Cardiac muscle cell (in vitro differentiated cells and primary cell): ENCODE data around the gene SMAD3. TPM values are rescaled to one million over a fixed set of nuclear protein-coding genes. Genes with fewer than 3 reads are reported as not detected.
A peak's percentile ranks its signal among the peaks of the same experiment; 100 is the strongest.

Source experiments
- DNase-seq, 2 donors: peaks; one replicate each; pipeline versions ENCODE4 v3.0.0 to v3.0.0-alpha.2; 2010 to 2017; ENCODE audit warnings: low read depth in 1 of 2, low spot score in 1 of 2
- H3K27ac ChIP-seq: fragments of 200-600 bp; sonication (generic); 2 replicates; pipeline ENCODE4 v1.5.1; 2016
- H3K27me3 ChIP-seq: fragments of 200-600 bp; sonication (generic); 2 replicates; pipeline ENCODE4 v1.6.0; 2016; ENCODE audit warnings: control low read depth
- H3K36me3 ChIP-seq: fragments of 200-600 bp; sonication (generic); 2 replicates; pipeline ENCODE4 v1.5.1; 2016; ENCODE audit warnings: control low read depth
- H3K4me1 ChIP-seq: fragments of 200-600 bp; sonication (generic); 2 replicates; pipeline ENCODE4 v1.8.1; 2017; ENCODE audit warnings: low read depth, mild to moderate bottlenecking, mixed run types
- H3K4me3 ChIP-seq: fragments of 200-600 bp; sonication (generic); 2 replicates; pipeline ENCODE4 v1.5.1; 2016; ENCODE audit warnings: mild to moderate bottlenecking
- H3K9me3 ChIP-seq: fragments of 200-600 bp; sonication (generic); 2 replicates; pipeline ENCODE4 v1.5.1; 2017; ENCODE audit warnings: low read depth, mild to moderate bottlenecking, control low read depth
- polyA plus RNA-seq: library from polyadenylated mRNA; unstranded; fragments of >200 nt; fragmentation: Nextera tagmentation; extraction: Ambion mirVana; gene quantifications from 2 replicates; pipeline ENCODE4 v1.2.1, GENCODE V29; 2016
- total RNA-seq: library from RNA; depleted of rRNA; stranded (reverse); fragments of >200 nt; gene quantifications from 2 replicates; pipeline ENCODE4 v1.2.3, GENCODE V29; 2016
- TF ChIP-seq, protein P1 (sequence below): IDR thresholded peaks from 2 replicates; pipeline ENCODE4 v1.5.1; 2012; ENCODE audit warnings: low read depth, mild to moderate bottlenecking, low read length

SMAD3 gene
- total and polyA plus RNA-seq, 2 experiments from 2014 or later, result 16.3 to 29.2 TPM

DNA sequence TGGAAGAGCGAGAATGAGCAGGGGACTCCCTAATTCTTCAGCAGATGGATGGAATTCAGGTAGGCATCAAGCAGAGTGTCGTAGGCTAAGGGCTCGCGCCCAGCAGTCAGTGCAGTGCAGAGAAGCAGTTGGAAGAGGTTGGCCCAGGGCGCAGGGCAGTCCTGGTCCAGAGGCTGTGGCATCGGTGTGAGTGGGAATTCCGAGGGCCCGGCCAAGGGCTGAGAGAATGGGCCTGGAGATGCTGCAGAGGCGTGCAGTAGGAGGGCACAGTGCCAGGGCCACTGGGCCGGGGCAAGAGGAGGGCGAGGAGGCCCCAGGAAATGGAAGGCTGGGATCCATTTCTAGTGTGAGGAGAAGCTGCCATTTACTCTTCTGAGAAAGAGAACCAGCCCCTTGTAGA is 114.6 kb downstream of the SMAD3 start:
- Histone ChIP-seq H3K27ac (no peak overlapping the region), H3K36me3 (peaks cover 12% of the 10 kb centered on the region), H3K9me3 (no peaks in the 10 kb centered on the region), H3K27me3 (no peaks in the 10 kb centered on the region), H3K4me3 (no peak overlapping the region), H3K4me1 (peaks cover 43% of the 10 kb centered on the region)
- TF ChIP-seq, protein P1, sequence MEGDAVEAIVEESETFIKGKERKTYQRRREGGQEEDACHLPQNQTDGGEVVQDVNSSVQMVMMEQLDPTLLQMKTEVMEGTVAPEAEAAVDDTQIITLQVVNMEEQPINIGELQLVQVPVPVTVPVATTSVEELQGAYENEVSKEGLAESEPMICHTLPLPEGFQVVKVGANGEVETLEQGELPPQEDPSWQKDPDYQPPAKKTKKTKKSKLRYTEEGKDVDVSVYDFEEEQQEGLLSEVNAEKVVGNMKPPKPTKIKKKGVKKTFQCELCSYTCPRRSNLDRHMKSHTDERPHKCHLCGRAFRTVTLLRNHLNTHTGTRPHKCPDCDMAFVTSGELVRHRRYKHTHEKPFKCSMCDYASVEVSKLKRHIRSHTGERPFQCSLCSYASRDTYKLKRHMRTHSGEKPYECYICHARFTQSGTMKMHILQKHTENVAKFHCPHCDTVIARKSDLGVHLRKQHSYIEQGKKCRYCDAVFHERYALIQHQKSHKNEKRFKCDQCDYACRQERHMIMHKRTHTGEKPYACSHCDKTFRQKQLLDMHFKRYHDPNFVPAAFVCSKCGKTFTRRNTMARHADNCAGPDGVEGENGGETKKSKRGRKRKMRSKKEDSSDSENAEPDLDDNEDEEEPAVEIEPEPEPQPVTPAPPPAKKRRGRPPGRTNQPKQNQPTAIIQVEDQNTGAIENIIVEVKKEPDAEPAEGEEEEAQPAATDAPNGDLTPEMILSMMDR, result no peak
- no peak for DNase-seq

DNA sequence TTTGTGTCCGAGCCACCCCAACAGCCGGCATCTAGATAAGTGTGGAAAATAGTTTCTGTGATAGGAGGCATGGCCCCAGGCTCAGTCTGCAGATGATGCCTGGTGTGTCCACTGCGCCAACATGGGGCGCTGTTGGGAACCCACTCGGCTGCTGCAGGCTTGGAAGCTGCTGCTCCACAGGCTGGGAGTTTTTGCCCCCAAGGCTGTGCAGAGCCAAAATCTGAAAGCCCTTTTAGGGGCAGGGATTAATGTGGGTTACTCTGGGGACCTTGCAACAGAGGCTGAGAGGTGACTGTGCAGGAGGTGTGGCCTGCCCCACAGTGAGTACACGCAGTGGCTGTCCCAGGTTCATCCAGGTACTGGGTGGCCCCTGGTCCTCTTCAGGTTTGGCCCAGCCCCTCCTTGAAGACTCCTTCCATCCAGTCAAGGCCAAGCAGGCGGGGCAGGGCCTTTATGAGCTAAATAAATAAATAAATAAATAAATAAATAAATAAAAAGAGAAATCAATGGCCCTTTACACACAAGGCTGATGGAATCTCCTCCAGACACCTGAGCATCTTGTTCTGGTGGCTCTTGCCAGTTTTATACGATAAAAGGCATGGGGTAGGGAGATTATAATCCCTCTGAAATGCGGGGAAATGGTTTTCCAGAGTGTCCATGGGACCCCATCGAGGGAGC is 115.3 kb downstream of the SMAD3 start:
- H3K4me3 ChIP-seq, result no peak overlapping the region
- H3K4me1 ChIP-seq, result peaks cover 37% of the 10 kb centered on the region
- TF ChIP-seq, protein P1, result peak; percentile 12
- no peaks in the 10 kb centered on the region for H3K27me3 ChIP-seq
- H3K9me3 ChIP-seq, result no peaks in the 10 kb centered on the region
- no peak overlapping the region for H3K27ac ChIP-seq
- H3K36me3 ChIP-seq, result peaks cover 13% of the 10 kb centered on the region
- no peak for DNase-seq

DNA sequence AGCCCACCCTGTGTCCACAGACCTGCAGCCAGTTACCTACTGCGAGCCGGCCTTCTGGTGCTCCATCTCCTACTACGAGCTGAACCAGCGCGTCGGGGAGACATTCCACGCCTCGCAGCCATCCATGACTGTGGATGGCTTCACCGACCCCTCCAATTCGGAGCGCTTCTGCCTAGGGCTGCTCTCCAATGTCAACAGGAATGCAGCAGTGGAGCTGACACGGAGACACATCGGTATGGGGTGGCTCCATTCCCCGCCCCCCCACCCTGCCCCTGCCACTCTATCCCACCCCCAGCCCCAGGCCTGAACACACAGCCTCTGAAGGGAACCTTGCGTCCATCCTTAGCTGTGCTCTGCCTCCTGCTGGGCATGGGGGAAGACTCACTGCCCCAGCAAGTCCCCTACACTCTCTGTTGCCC is 115.8 kb downstream of the SMAD3 start:
- H3K4me3 ChIP-seq, result no peak overlapping the region
- TF ChIP-seq, protein P1, result no peak
- no peaks in the 10 kb centered on the region for H3K9me3 ChIP-seq
- H3K27me3 ChIP-seq, result no peaks in the 10 kb centered on the region
- H3K27ac ChIP-seq, result no peak overlapping the region
- no peak for DNase-seq
- peaks cover 16% of the 10 kb centered on the region for H3K36me3 ChIP-seq
- H3K4me1 ChIP-seq, result peaks cover 31% of the 10 kb centered on the region

DNA sequence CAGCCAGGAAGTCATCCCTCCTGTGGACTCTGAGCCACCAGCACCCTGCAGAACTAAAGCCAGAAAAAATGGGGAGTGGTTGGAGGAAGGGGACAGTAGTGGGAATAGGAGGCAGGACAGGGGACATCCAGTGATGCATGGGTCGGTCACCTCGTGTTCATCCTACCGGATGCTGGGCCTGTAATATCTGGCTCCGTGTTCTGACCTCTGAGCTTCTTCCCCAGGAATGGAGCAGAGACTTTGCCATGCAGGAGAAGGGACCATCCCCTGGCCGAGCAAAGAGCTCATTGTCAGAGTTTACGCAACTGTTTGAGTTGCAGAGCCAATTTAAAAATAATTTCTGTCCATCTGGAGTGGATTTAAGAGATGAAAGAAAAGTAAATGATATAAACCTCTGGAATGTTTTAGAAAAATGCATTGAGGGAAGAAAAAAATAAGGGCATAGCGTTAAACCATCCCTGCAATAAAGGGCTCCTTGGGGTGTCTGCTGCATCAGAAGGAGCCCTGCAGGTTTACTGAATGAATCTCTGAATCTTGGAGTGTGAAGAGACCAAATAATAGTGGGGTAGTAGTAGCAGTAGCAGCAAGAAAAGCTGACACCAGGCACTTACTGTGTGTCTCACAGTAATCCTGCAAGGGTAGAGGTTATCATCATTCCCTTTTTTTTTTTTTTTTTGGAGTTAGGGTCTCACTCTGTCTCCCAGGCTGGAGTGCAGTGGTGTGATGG is 118.2 kb downstream of the SMAD3 start:
- DNase-seq, result no peak
- H3K27ac ChIP-seq, result no peak overlapping the region
- peaks cover 10% of the 10 kb centered on the region for H3K4me1 ChIP-seq
- no peaks in the 10 kb centered on the region for H3K27me3 ChIP-seq
- H3K4me3 ChIP-seq, result no peak overlapping the region
- no peaks in the 10 kb centered on the region for H3K9me3 ChIP-seq
- TF ChIP-seq, protein P1, result no peak
- H3K36me3 ChIP-seq, result peaks cover 33% of the 10 kb centered on the region

DNA sequence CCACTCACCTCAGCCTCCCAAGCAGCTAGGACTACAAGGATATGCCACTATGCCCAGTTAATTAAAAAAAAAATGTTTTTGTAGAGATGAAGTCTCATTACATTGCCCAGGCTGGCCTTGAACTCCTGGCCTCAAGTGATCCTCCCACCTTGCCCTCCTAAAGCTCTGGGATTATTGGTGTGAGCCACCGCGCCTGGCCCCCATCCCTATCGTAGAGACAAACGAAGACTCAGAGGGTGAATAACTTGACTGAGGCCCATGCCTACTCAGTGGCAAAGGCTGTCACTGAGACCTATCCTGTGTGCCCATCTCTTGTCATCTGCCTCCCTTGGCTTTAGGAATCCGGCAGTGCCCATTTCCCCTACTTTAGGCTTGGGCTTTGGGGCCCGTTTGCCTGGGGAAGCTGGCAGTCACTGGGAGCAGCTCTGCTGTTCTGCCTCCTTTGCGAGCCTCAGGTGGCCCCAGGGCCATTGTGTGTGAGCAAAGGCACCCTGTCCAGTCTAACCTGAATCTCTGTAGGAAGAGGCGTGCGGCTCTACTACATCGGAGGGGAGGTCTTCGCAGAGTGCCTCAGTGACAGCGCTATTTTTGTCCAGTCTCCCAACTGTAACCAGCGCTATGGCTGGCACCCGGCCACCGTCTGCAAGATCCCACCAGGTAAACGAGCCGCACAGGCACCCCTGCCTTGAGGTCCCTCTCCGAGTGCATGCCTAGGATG is 119.0 kb downstream of the SMAD3 start:
- TF ChIP-seq, protein P1, result no peak
- H3K36me3 ChIP-seq, result peaks cover 40% of the 10 kb centered on the region
- peaks cover 2% of the 10 kb centered on the region for H3K4me1 ChIP-seq
- H3K27me3 ChIP-seq, result no peaks in the 10 kb centered on the region
- H3K27ac ChIP-seq, result no peak overlapping the region
- H3K4me3 ChIP-seq, result no peak overlapping the region
- DNase-seq, result no peak
- no peaks in the 10 kb centered on the region for H3K9me3 ChIP-seq
